MCF 10A (cell line): ENCODE results near the gene ATP1A2. TPM values are rescaled to one million over a fixed set of nuclear protein-coding genes. Genes with fewer than 3 reads are reported as not detected.

Experiments used
- BruUV-seq: library from RNA; stranded (reverse); fragments of 400-500 nt; replicated peaks from 2 replicates; lab custom pipeline; 2021; lab: Mats Ljungman, UMichigan
- CTCF ChIA-PET: fragments of 300-600 bp; sonication (Branson Sonifier 250); formaldehyde crosslinking; extraction: SDS; loops from one replicate; lab custom pipeline; 2021; ENCODE audit warnings: antibody characterized with exemption, inconsistent platforms; lab: Yijun Ruan, JAX
- POLR2A ChIA-PET: fragments of 300-600, 350-650 bp; sonication (Branson Sonifier 250); formaldehyde crosslinking; extraction: SDS; loops from one replicate; lab custom pipeline; 2020; ENCODE audit warnings: antibody characterized with exemption, inconsistent platforms; lab: Yijun Ruan, JAX
- DNase-seq: peaks from one replicate; pipeline ENCODE4 v3.0.0-alpha.2; 2018; ENCODE audit not compliant: unreplicated experiment
- H3K27ac Mint-ChIP-seq: one replicate; pipeline ENCODE4 v1.8.0; 2022; ENCODE audit warnings: mild to moderate bottlenecking, low read depth, mixed read lengths; ENCODE audit not compliant: unreplicated experiment
- H3K27me3 Mint-ChIP-seq: one replicate; pipeline ENCODE4 v1.8.0; 2022; ENCODE audit warnings: mixed read lengths; ENCODE audit not compliant: insufficient read depth, unreplicated experiment
- H3K36me3 Mint-ChIP-seq: one replicate; pipeline ENCODE4 v1.8.0; 2022; ENCODE audit warnings: mild to moderate bottlenecking, moderate library complexity, mixed read lengths; ENCODE audit not compliant: insufficient read depth, unreplicated experiment
- H3K4me1 Mint-ChIP-seq: one replicate; pipeline ENCODE4 v1.8.0; 2022; ENCODE audit warnings: mixed read lengths; ENCODE audit not compliant: insufficient read depth, unreplicated experiment
- H3K4me3 Mint-ChIP-seq: one replicate; pipeline ENCODE4 v1.8.0; 2022; ENCODE audit warnings: mild to moderate bottlenecking, moderate library complexity, mixed read lengths; ENCODE audit not compliant: unreplicated experiment
- H3K9me3 Mint-ChIP-seq: one replicate; pipeline ENCODE4 v1.8.0; 2022; ENCODE audit warnings: mixed read lengths; ENCODE audit not compliant: unreplicated experiment
- CTCF ChIP-seq: fragments of 200-600 bp; IDR thresholded peaks from one replicate; pipeline ENCODE4 v1.8.0; 2022; ENCODE audit warnings: antibody characterized with exemption, mild to moderate bottlenecking; ENCODE audit not compliant: unreplicated experiment
- intact Hi-C: fragments of 100-400 bp; cut with micrococcal nuclease; formaldehyde crosslinking; loops from 2 replicates; pipeline ENCODE4 v1.14.1; 2022
- total RNA-seq: library from RNA; stranded (reverse); gene quantifications from 2 replicates; pipeline ENCODE4 v1.2.3, GENCODE V29; 2022

ATP1A2 gene
- total RNA-seq, 1 experiment from 2014 or later = not detected

- intact Hi-C loops = loop anchor here (10.0 kb wide), 1 partner anchor 140 kb away; no protein-coding TSS in a partner anchor
- no peak for DNase-seq
- TF ChIP-seq CTCF = no peak
- H3K36me3 Mint-ChIP-seq = peaks cover 4% of the 10 kb centered on the region
- no peaks in the 10 kb centered on the region for H3K4me1 Mint-ChIP-seq
- no peak overlapping the region for H3K4me3 Mint-ChIP-seq
- BruUV-seq = no TSS peak
- ChIA-PET POLR2A (no interaction called here), CTCF (interaction anchor here (0.6 to 49.6 kb wide), 7 partner anchors 6 to 775 kb away, joined by 3 to 1546 read pairs (median 4); partner anchors contain the start of genes IGSF8, KCNJ10 and KCNJ9)
- no peak overlapping the region for H3K27ac Mint-ChIP-seq
- H3K9me3 Mint-ChIP-seq = no peaks in the 10 kb centered on the region
- peaks cover 50% of the 10 kb centered on the region for H3K27me3 Mint-ChIP-seq
Measured at GRCh38 chr1:160074865-160075264, 40.7 kb upstream of the ATP1A2 start.

GRCh38 chr1:160075836-160076235 is 39.7 kb upstream of the ATP1A2 start:
- BruUV-seq = no TSS peak
- H3K4me3 Mint-ChIP-seq = no peak overlapping the region

GRCh38 chr1:160076295-160076694 is 39.3 kb upstream of the ATP1A2 start:
- H3K4me3 Mint-ChIP-seq = no peak overlapping the region
- H3K27me3 Mint-ChIP-seq = peaks cover 50% of the 10 kb centered on the region
- H3K27ac Mint-ChIP-seq = no peak overlapping the region
- no peaks in the 10 kb centered on the region for H3K9me3 Mint-ChIP-seq
- ChIA-PET CTCF (interaction anchor here (0.6 to 49.6 kb wide), 9 partner anchors 5 to 1152 kb away, joined by 3 to 1546 read pairs (median 4); partner anchors contain the start of genes IGSF8, KCNJ10, KCNJ9 and PIGM), POLR2A (no interaction called here)
- no TSS peak for BruUV-seq
- intact Hi-C loops = loop anchor here (10.0 kb wide), 1 partner anchor 141 kb away; no protein-coding TSS in a partner anchor
- H3K36me3 Mint-ChIP-seq = peaks cover 4% of the 10 kb centered on the region
- DNase-seq = no peak
- H3K4me1 Mint-ChIP-seq = no peaks in the 10 kb centered on the region
- no peak for TF ChIP-seq CTCF

More at GRCh38 chr1:160075836-160076235, 39.7 kb upstream of the ATP1A2 start:
- POLR2A ChIA-PET = no interaction called here
- no peaks in the 10 kb centered on the region for H3K9me3 Mint-ChIP-seq
- no peak for DNase-seq
- peaks cover 50% of the 10 kb centered on the region for H3K27me3 Mint-ChIP-seq
- CTCF ChIA-PET = interaction anchor here (0.6 to 49.6 kb wide), 6 partner anchors 5 to 1152 kb away, joined by 3 to 1546 read pairs (median 4); partner anchors contain the start of genes IGSF8, KCNJ10 and KCNJ9
- peaks cover 4% of the 10 kb centered on the region for H3K36me3 Mint-ChIP-seq
- TF ChIP-seq CTCF = no peak
- no peaks in the 10 kb centered on the region for H3K4me1 Mint-ChIP-seq
- no peak overlapping the region for H3K27ac Mint-ChIP-seq
- intact Hi-C loops = loop anchor here (10.0 kb wide), 1 partner anchor 141 kb away; no protein-coding TSS in a partner anchor

- no peak for TF ChIP-seq CTCF
- intact Hi-C loops = loop anchor here (10.0 kb wide), 1 partner anchor 143 kb away; no protein-coding TSS in a partner anchor
- Mint-ChIP-seq H3K4me1 (no peaks in the 10 kb centered on the region), H3K4me3 (no peak overlapping the region), H3K27ac (no peak overlapping the region), H3K27me3 (peaks cover 56% of the 10 kb centered on the region), H3K36me3 (peaks cover 4% of the 10 kb centered on the region), H3K9me3 (no peaks in the 10 kb centered on the region)
- POLR2A ChIA-PET = interaction anchor here (1.1 to 1.4 kb wide), 2 partner anchors 14 to 27 kb away, joined by 3 to 4 read pairs; no protein-coding TSS in a partner anchor
- CTCF ChIA-PET = interaction anchor here (0.6 to 49.6 kb wide), 25 partner anchors 3 to 936 kb away, joined by 3 to 1546 read pairs (median 7); partner anchors contain the start of genes IGSF8, KCNJ10, KCNJ9 and PIGM
- no TSS peak for BruUV-seq
- no peak for DNase-seq
Measured at GRCh38 chr1:160077486-160077885, 38.1 kb upstream of the ATP1A2 start.
